Measurements from ENCODE around the gene NR4A1.

The NR4A1 gene

DNA sequence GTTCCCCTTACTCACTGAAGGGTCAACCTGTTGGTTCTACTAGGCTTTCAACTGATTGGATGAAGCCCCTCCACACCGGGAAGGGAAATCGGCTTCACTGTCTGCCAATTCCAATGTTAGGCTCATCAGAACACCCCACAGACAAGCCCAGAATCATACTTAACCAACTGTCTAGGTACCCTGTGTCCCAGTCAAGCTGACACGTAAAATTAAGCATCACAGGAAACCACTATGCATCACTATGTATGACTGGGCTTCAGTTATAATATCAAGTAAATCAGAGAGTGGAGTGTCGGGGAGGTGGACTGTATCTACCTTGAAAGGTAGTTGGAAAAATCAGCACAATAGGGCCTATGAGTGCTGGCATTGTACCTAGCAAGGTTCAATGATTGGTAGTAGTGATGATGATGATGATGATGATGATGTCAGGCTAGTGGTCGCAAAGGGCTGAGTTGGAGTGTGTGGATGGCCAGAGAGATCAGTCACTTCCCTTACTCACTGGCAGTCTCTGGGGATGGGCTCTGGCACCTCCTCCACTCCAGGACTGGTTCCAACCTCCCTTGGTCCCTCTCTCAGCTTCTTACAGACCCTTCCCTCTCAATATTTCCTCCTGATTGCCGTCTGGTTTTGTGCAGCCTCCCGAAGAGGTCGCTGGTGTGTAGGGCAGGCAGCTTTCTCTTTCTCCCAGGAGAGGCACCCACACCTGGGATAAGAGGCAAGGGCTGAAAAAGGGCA is 15.3 kb downstream of the NR4A1 start:
- no peak for TF ChIP-seq CTCF (IDR thresholded peaks at IDR 0.05; ENCODE audit: low read length, missing control alignments)
- H3K4me3 ChIP-seq (replicated peaks; ENCODE audit: low read depth, low read length): no peak overlapping the region
- no peak for DNase-seq (ENCODE audit: low read depth)

DNA sequence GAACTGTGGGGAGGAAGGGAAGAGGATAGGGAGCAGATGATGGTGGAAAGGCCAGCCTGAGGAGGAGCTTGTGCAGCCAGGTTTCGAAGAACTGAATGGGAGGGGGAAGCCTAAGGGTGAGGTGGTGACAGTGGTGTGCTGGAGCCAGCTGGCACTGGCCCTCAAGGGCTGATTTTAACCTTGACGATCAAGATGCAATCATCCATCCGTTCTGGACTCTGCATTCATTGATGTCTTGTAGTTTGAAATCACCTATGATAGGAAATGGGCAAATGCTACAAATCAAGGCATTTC is 15.8 kb downstream of the NR4A1 start:
- DNase-seq (ENCODE audit: low read depth): no peak
- no peak overlapping the region for H3K4me3 ChIP-seq (replicated peaks; ENCODE audit: low read depth, low read length)
- TF ChIP-seq CTCF (IDR thresholded peaks at IDR 0.05; ENCODE audit: low read length, missing control alignments): no peak

DNA sequence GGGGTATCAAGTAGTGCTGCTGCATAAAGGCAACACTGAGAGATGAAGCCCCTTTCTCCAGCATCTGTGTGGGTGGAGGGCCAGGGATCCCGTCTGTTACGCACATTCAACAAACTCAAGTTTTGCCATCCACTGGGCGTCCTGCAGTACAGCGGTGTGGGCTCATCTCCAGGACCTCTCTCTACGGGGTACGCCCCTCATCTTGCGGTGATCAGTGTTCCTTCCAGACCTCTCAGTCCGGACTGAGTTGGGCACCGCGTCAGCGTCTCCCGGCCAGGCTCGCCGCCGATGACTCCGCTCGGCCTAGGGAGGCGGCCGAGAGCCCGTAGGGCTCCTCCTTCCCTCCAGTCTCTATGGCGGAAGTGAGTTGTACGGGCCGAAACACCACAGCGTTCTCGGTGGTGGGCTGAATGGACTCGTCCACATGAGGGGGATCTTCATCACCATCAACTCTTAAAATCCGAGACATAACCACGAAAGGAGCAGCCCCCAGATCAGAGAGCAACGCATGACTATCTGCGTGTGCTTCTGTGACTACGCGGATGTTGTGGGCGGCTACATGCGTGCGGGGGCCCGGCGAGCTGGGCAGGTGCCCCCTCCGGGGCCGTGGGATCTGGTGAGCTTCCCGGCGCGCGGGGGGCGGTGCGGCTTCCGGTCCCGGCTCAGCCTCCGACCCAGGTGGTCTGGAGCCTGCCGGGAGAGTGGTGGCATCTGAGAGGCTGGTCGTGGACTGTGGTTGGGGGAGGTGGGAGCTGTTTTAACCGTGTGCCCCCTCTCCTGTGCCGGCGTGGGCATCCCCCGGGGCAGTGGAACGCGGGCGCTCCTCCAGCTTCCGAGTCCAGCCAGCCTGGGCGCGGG is 18.3 kb downstream of the NR4A1 start, which contains the start of gene ATG101:
Gene ATG101 (plus strand): TSS at position 652 of the 858 bp plus-strand sequence. CDS start 3,673 bp downstream, outside the sequence.
- TF ChIP-seq CTCF (IDR thresholded peaks at IDR 0.05; ENCODE audit: low read length, missing control alignments): peak; percentile 68
- H3K4me3 ChIP-seq (replicated peaks; ENCODE audit: low read depth, low read length): peak within 1 kb of the TSS; percentile 99
- peak; percentile 97 for DNase-seq (ENCODE audit: low read depth)

GRCh38 chr12:52070185-52070925 is 19.1 kb downstream of the NR4A1 start:
- TF ChIP-seq CTCF (IDR thresholded peaks at IDR 0.05; ENCODE audit: low read length, missing control alignments): no peak
- no peak for DNase-seq (ENCODE audit: low read depth)
- peak overlapping the region; percentile 99 for H3K4me3 ChIP-seq (replicated peaks; ENCODE audit: low read depth, low read length)

DNA sequence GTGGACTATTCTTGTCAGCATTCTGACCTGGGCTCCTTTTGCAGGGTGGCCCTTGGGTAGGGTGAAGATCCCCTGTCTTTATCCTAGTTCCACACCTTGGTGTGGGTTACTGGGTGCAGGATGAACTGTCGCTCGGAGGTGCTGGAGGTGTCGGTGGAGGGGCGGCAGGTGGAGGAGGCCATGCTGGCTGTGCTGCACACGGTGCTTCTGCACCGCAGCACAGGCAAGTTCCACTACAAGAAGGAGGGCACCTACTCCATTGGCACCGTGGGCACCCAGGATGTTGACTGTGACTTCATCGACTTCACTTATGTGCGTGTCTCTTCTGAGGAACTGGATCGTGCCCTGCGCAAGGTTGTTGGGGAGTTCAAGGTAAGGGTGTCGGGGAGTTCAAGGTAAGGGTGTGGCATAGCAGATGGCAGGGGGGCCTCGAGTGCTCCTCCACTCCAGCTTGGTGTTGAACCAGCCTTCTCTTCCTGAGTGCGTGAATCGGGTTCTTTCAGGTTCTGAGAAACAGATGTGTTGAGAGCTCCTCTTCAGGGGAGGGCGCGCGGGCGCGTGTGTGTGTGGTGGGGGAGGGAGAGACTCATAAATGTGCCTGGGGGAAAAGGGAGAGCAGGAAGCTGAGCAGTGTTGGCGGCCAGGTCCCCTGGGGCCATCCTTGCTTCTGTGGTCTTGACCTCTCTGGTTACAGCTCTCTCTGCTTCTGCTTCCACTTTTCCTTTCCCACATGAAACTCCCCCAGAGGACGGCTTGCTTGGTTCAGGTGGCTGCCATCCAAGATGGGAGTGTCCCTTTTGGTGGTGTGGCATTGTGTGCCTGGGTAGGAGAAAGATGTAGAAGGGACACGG is 22.5 kb downstream of the NR4A1 start:
- TF ChIP-seq CTCF (IDR thresholded peaks at IDR 0.05; ENCODE audit: low read length, missing control alignments): no peak
- no peak overlapping the region for H3K4me3 ChIP-seq (replicated peaks; ENCODE audit: low read depth, low read length)
- DNase-seq (ENCODE audit: low read depth): peak; percentile 49

Measured in fibroblast of pulmonary artery (primary cell).